ENCODE results near the gene PLEKHG2.

PLEKHG2 gene

GRCh38 chr19:39425744-39426143 lies 13.3 kb downstream of the PLEKHG2 start:
- no peak for TF ChIP-seq CTCF (IDR thresholded peaks at IDR 0.05)

- no peak for TF ChIP-seq CTCF (IDR thresholded peaks at IDR 0.05)
Measured at GRCh38 chr19:39426170-39426569, 13.7 kb downstream of the PLEKHG2 start.

DNA sequence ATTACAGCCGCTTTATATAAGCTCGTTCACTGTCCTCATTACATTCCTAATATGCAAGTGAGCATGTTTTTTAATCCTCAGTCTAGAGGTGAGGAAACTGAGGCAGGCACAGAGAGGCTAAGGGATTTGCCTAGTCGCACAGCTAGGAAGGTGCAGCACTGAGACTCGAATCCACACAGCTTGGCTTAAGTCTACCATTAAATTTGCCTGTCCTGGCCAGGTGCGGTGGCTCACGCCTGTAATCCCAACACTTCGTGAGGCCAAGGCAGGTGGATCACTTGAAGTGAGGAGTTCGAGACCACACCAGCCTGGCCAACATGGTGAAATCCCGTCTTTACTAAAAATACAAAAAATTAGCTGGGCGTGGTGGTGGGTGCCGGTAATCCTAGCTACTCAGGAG lies 15.2 kb downstream of the PLEKHG2 start:
- TF ChIP-seq CTCF (IDR thresholded peaks at IDR 0.05) = no peak

DNA sequence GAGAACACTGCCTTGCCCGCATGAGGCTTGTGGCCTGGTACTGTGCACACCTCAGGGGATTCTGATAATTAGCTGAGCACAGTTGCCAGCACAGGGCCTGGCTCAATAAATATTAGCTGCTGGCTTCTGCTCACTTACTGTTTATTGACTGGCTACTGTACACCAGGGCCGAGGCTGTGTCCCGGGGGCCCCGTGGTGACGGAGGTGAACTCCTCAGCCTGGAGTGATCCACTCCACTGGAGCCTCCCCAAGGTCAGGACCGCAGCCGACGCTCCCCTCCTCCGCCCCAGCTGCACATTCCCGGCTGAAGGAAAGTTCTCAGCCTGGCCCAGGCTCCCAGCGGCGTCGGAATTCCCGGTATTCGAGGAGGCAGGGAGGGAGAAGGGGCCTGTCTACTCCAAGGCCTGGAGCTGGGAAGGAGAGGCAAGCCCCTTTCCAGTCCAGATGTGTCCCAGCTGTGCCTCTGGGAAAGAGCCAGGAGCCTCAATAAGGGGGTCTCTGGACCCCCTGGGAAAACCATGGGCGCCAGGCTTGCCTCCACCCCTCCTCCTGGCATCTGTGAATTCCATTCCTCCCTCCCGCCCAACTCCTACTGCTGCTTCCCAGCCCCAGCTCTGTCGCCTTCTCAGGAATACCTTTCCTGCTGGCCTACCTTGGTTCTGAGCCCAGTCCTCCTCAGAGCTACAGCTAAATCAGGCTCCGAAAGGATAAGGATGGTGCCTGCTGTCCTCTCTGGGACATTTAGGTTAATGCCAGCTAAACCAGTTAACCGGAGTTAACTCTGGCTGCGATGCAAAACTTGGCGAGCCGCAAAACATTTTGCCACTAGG lies 16.0 kb downstream of the PLEKHG2 start:
- TF ChIP-seq CTCF (IDR thresholded peaks at IDR 0.05) = no peak

DNA sequence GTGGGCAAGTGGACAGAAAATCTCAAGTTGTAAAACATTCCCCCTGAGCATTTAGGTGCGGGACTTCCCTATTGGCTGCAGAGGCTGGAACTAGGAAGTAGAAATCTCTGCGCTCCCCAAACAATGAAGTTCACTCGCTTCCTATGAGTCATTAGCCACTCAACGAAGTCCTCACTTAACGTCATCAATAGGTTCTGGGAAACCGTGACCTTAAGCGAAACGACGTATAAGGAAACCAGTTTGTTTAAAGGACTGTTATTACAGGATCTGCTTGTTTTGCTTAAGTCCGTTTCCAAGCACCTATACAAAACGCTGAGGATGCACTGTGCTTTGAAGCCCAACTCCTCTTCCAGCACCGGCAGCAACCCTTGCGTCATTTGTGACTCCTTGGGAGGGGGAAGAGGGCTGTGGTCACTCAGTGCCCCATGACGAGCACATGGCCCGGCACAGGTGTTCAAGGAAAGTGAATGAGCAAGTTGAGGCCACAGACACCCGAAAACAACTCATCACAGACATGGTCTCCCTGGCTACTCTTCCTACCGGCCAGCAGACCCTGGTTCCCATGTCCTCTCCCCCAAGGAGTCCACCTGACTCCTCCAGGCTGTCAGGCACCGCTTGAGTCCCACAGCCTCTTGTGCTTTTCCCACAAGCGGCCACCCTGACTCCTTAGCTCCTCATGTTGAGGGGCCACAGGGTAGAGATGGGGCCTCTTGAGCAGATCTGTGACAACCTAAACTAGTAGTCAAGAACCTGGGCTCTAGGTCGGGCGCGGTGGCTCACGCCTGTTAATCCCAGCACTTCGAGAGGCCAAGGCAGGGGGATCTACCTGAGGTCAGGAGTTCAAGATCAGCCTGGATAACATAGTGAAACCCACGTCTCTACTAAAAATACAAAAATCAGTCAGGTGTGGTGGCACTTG lies 18.5 kb downstream of the PLEKHG2 start:
- TF ChIP-seq CTCF (IDR thresholded peaks at IDR 0.05) = no peak

DNA sequence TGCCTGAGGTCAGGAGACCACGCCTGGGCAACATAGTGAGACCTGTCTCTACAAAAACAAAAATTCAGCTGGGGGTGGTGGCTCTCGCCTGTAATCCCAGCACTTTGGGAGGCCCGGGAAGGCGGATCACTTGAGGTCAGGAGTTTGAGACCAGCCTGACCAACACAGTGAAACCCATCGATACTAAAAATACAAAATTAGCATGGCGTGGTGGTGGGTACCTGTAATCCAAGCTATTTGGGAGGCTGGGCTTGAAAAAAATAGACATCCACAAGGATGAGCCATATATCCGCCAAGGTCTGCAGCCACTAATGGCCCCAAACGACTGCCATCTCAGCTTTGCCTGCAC lies 20.2 kb downstream of the PLEKHG2 start:
- no peak for TF ChIP-seq CTCF (IDR thresholded peaks at IDR 0.05)

GRCh38 chr19:39433480-39434079 lies 21.1 kb downstream of the PLEKHG2 start:
- no peak for TF ChIP-seq CTCF (IDR thresholded peaks at IDR 0.05)
